Measurements from ENCODE around the gene SLIT3.

SLIT3 gene

GRCh38 chr5:169050146-169050571 lies 250.8 kb downstream of the SLIT3 start:
- in situ Hi-C loops (cut with MboI; ENCODE audit: low sequenced_read_pairs) = no loop called here

- in situ Hi-C loops (cut with MboI; ENCODE audit: low sequenced_read_pairs) = no loop called here
These were observed 251.2 kb downstream of the SLIT3 start for GRCh38 chr5:169049712-169050111.

- in situ Hi-C loops (cut with MboI; ENCODE audit: low sequenced_read_pairs) = no loop called here
These were observed 252.5 kb downstream of the SLIT3 start for GRCh38 chr5:169048181-169049125.

GRCh38 chr5:169044962-169045361 lies 256.0 kb downstream of the SLIT3 start:
- in situ Hi-C loops (cut with MboI; ENCODE audit: low sequenced_read_pairs) = no loop called here

- in situ Hi-C loops (cut with MboI; ENCODE audit: low sequenced_read_pairs) = no loop called here
These were observed 259.8 kb downstream of the SLIT3 start for GRCh38 chr5:169041180-169041579.

- in situ Hi-C loops (cut with MboI; ENCODE audit: low sequenced_read_pairs) = no loop called here
These were observed 261.3 kb downstream of the SLIT3 start for GRCh38 chr5:169039592-169039991.

GRCh38 chr5:169037466-169037865 lies 263.5 kb downstream of the SLIT3 start:
- in situ Hi-C loops (cut with MboI; ENCODE audit: low sequenced_read_pairs) = no loop called here

GRCh38 chr5:169036079-169036805 lies 264.7 kb downstream of the SLIT3 start:
- in situ Hi-C loops (cut with MboI; ENCODE audit: low sequenced_read_pairs) = no loop called here

- in situ Hi-C loops (cut with MboI; ENCODE audit: low sequenced_read_pairs) = no loop called here
These were observed 271.2 kb downstream of the SLIT3 start for GRCh38 chr5:169029661-169030274.

- in situ Hi-C loops (cut with MboI; ENCODE audit: low sequenced_read_pairs) = no loop called here
These were observed 271.9 kb downstream of the SLIT3 start for GRCh38 chr5:169029037-169029436.

GRCh38 chr5:169027501-169028061 lies 273.4 kb downstream of the SLIT3 start:
- in situ Hi-C loops (cut with MboI; ENCODE audit: low sequenced_read_pairs) = no loop called here

- in situ Hi-C loops (cut with MboI; ENCODE audit: low sequenced_read_pairs) = no loop called here
These were observed 275.4 kb downstream of the SLIT3 start for GRCh38 chr5:169025491-169025890.

- in situ Hi-C loops (cut with MboI; ENCODE audit: low sequenced_read_pairs) = no loop called here
These were observed 276.5 kb downstream of the SLIT3 start for GRCh38 chr5:169024421-169024820.

GRCh38 chr5:169022718-169023117 lies 278.2 kb downstream of the SLIT3 start:
- in situ Hi-C loops (cut with MboI; ENCODE audit: low sequenced_read_pairs) = no loop called here

- in situ Hi-C loops (cut with MboI; ENCODE audit: low sequenced_read_pairs) = no loop called here
These were observed 280.8 kb downstream of the SLIT3 start for GRCh38 chr5:169020102-169020501.

- in situ Hi-C loops (cut with MboI; ENCODE audit: low sequenced_read_pairs) = no loop called here
These were observed 282.0 kb downstream of the SLIT3 start for GRCh38 chr5:169018925-169019324.

- in situ Hi-C loops (cut with MboI; ENCODE audit: low sequenced_read_pairs) = no loop called here
These were observed 284.9 kb downstream of the SLIT3 start for GRCh38 chr5:169015991-169016390.

- in situ Hi-C loops (cut with MboI; ENCODE audit: low sequenced_read_pairs) = no loop called here
These were observed 287.1 kb downstream of the SLIT3 start for GRCh38 chr5:169013846-169014245.

- in situ Hi-C loops (cut with MboI; ENCODE audit: low sequenced_read_pairs) = no loop called here
These were observed 287.7 kb downstream of the SLIT3 start for GRCh38 chr5:169013208-169013728.

- in situ Hi-C loops (cut with MboI; ENCODE audit: low sequenced_read_pairs) = no loop called here
These were observed 288.5 kb downstream of the SLIT3 start for GRCh38 chr5:169012450-169012849.

GRCh38 chr5:169011451-169011850 lies 289.5 kb downstream of the SLIT3 start:
- in situ Hi-C loops (cut with MboI; ENCODE audit: low sequenced_read_pairs) = no loop called here

Data from HL-60/S4 treated with retinoic acid at 250 ng/mL for 4 days and 3 days (cell line).